GM18907 (cell line): ENCODE measurements around the gene NPAS3.

Source experiments
- ATAC-seq: cut with Tn5 transposase; IDR thresholded peaks from one replicate; pipeline ENCODE4 v1.9.1; 2021; ENCODE audit warnings: mild to moderate bottlenecking, moderate library complexity; ENCODE audit not compliant: unreplicated experiment

Gene NPAS3

GRCh38 chr14:33609582-33609981 is 670.9 kb downstream of the NPAS3 start:
- no peak for ATAC-seq

DNA sequence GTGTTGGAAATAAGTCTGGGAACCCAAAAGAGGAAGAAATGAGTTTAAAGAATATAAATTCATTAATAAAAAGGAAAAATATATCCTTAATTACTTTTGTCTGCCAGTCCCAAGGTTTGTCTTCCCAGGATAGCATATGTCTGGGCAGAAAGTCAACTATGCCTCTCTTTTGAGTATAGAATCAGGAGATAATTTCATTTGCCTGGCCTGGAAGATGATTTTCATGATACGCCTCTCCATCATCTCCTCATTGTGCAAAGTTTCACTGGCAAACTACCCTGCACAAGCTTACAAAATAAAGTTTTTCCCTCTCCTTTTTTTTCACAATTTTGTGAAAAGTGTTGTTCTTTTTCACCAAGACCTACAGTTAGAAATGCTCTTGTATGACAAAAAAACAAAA is 671.4 kb downstream of the NPAS3 start:
- no peak for ATAC-seq

DNA sequence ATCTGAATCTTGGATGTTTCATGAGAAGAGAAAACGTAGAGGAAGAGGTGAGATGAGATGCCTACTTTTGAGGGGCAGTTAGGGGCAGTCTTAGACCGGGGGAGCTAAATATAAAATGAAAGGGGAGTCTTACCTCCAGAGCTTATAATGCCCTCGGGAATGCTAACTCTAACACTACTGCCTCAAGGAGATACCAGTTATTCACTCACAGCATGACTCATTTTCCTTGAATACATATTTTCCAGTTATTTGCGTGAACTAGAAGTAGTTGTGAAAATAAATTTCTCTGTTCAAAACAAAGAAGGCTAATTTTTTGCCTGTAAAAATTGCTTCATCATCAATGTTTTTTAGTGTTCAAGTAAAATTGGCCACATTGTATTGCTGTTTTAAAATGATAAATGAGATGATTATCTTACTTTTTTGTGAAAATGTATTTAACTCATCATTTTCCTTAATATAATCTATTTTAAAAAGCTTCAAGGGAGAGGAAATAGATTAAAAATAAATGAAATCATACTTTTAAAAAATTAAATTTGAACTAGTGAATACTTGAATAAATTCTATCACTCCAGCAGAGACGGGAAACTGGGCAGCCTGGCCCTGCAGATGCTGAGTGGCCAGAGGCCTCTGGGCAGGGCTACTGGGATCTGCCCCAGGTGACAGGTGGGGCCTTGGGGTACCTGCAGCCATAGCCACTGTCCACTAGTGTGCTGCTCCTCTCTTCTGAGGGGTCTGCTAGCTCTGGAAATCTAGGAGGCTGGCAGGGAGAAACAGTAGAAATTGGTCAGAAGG is 672.9 kb downstream of the NPAS3 start:
- ATAC-seq: no peak

GRCh38 chr14:33612197-33612505 is 673.5 kb downstream of the NPAS3 start:
- ATAC-seq: no peak

GRCh38 chr14:33617154-33617553 is 678.5 kb downstream of the NPAS3 start:
- no peak for ATAC-seq

GRCh38 chr14:33618361-33619105 is 679.9 kb downstream of the NPAS3 start:
- no peak for ATAC-seq

- ATAC-seq: no peak
These were observed 683.8 kb downstream of the NPAS3 start for GRCh38 chr14:33622496-33622895.

DNA sequence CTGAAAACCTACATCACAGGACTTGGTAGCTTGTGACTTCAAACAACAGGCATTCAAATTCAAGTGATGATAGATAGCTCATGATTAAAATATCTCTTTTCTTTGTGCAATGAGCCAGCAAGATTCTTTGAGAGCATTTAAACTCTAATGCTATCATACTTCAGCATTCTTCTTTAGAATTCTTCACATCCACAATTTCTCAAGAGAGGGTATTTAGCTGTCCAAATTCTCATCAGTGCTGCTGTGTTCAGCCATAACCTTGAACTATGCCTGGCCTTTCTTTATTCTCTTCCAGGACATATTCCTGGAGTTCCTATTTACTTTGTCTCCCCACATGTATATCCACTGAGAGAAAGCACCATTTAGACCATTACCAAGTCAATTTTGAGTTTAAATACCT is 691.1 kb downstream of the NPAS3 start:
- no peak for ATAC-seq

- ATAC-seq: no peak
These were observed 692.3 kb downstream of the NPAS3 start for GRCh38 chr14:33631021-33631420.

DNA sequence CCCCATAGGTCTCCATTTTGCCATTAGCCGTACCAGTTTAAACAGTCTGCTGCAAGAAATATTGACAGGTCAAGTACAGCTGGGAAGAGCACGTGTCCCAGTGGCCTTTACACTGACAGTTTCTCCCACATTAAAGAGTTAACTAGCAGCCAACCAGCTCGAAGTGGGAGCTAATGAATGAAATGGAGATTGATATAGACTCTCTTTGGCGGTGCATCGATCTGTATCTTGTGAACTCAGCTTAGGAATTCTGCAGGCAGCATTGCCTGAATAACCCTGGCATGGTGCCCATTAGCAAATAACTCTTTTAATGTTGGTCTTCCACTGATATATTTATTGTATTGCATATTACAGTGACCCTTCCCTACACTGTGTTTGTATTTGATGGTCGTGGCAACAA is 692.8 kb downstream of the NPAS3 start:
- ATAC-seq: no peak

- no peak for ATAC-seq
These were observed 696.0 kb downstream of the NPAS3 start for GRCh38 chr14:33634631-33635030.

DNA sequence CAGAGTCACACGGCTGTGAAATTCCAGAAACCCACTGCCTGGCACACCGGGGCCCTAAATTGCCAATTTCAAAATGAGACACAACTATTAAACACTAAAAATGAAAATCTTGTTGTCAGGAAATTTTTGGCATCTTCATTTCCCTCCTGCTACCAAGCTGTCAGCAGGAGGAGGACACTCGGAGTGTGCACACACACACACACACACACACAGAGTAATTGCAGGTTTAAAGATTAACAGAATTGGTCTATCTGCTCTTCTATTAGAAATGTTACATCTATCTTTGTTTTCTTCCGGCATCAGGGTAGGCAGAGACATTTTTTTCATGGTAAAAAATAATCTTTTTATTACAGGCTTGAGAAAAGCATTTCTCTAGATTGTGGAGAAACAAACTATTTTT is 698.0 kb downstream of the NPAS3 start:
- no peak for ATAC-seq

GRCh38 chr14:33642080-33642479 is 703.4 kb downstream of the NPAS3 start:
- no peak for ATAC-seq

GRCh38 chr14:33642691-33643244 is 704.1 kb downstream of the NPAS3 start:
- no peak for ATAC-seq

DNA sequence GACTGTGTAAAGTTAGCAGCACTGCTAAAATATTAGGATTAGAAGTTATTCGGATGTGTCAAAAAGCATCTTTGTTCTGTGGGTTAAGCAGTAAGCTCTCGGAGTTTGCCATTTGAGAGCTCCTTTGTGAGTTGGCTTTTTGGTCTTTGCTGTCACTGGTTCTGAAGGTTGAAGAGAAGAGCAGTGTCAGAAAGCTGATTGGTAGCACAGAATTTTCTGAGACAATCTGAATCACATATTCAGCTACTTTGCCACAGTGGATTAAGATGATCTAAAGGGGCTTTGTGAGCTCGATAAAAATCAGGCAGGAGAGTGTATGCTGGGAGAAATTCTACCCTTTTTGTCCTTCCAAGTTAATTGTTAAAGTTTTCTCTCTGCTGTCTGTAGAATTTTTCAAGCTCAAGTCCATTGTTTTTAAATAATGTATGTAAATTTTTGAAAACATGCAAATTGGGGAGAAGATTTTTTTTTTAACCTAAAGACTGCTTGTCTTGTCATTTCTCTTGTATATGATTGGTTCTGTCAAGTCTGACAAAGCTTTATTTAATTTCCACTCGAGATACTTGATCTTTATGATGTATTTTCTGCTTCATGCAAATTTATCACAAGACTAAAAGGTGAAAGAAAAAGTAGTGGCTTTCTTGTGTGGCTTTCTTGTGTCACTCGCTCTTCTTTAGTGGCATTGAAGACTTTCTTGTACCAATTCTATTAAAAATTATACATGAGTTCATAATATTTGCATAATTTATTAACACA is 704.9 kb downstream of the NPAS3 start:
- no peak for ATAC-seq

DNA sequence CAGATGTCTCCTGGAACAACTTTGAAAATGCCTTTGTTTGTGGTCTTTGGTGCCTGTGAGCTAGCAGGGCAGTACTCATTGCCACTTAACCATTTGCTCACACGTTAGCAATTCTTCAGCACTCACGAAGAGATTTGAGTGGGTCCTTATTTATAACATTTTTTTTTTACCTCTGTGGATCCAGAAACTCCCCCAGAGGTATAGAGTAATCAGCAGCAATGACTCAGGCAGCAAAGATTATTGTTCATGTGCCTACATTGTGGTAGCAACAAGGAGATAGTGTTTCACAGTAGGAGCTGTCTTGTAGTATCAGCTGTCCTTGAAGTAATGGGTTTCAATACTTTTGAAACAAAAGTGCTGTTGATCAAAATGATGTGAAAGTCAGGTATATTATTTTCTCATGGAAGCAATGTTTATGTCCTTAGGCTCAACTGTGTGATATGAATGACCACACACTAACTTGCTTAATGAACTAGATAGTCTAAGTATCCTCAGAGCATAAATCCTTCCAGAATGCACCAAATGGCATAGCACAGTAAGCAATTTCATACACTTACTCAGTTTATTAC is 708.1 kb downstream of the NPAS3 start:
- no peak for ATAC-seq

GRCh38 chr14:33647385-33647786 is 708.7 kb downstream of the NPAS3 start:
- ATAC-seq: no peak

GRCh38 chr14:33650430-33650829 is 711.8 kb downstream of the NPAS3 start:
- ATAC-seq: no peak

DNA sequence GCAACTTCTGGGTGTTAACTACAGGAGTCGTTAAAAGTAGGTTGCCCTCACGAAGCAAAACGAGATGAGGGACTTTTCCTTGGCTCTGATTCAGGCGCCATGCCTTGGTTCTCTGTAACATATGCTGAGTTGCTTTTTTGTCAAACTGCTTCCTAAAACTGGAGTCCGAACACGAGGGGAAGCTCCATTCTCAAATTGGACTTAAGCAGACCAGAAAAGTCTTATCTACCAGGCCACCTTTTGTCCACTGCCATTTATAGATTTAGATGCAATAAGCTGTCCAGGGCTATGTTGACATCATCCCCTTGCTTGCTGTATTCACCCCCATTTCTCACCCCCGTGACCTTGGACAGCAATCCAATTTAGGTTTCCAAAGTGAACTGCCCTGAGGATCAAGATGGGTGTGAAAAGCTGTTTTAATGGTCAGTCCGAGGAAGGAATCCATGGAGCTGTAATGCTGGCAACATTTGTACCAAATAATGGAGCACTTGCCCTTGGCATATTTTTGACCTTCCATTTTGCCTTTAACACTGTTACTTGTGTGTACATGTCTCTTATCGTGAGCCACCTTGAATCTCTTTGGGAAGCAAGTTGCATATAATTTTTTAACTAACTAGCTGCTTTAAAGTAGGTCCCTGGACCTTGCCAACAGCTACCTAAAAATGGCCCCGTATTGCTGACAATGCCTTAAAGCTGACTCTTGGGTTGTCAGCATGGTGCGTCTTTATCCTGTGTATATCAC is 714.1 kb downstream of the NPAS3 start:
- ATAC-seq: no peak

DNA sequence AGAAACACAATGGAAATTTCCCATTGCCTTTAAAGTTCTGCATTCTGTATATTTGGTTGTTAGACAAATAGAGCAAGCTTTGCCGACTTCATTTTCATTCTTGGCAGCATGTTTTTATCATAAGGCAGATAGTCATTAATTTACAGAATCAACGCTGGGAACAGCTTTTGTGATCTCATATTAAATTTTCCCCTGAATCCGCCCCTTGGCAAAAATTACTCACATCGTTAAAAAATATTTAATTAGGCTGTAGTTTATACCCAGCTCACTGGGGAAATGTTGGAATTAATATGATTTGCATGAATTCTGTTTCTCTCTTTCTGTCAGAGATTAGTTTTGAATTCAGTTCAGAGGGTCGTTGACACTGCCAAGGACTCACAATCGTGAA is 714.6 kb downstream of the NPAS3 start:
- no peak for ATAC-seq

GRCh38 chr14:33655421-33655820 is 716.7 kb downstream of the NPAS3 start:
- ATAC-seq: no peak
